Astrocyte (in vitro differentiated cells and primary cell): ENCODE measurements around the gene TAGLN2. TPM values are rescaled to one million over a fixed set of nuclear protein-coding genes. Genes with fewer than 3 reads are reported as not detected.

Experiments
- DNase-seq: peaks from one replicate; pipeline ENCODE4 v3.0.0-alpha.2; 2010; ENCODE audit warnings: low read depth
- FAIRE-seq: peaks from 2 replicates; lab custom pipeline; 2011; peaks lifted over from hg19 to GRCh38; lab: Jason Lieb, UNC
- H2AFZ ChIP-seq: 2 replicates; pipeline ENCODE4 v1.6.0; 2012; ENCODE audit warnings: low read depth, low read length, inconsistent platforms
- H3K27ac ChIP-seq: 2 replicates; pipeline ENCODE4 v1.5.1; 2011; ENCODE audit warnings: low read depth, low read length, inconsistent platforms
- H3K27me3 ChIP-seq: 2 replicates; pipeline ENCODE4 v1.6.0; 2011; ENCODE audit warnings: low read length, inconsistent platforms; ENCODE audit not compliant: insufficient read depth
- H3K36me3 ChIP-seq: 2 replicates; pipeline ENCODE4 v1.5.1; 2011; ENCODE audit warnings: low read length, inconsistent platforms; ENCODE audit not compliant: insufficient read depth
- H3K4me1 ChIP-seq: 2 replicates; pipeline ENCODE4 v1.5.1; 2011; ENCODE audit warnings: low read length, inconsistent platforms; ENCODE audit not compliant: insufficient read depth
- H3K4me2 ChIP-seq: 2 replicates; pipeline ENCODE4 v1.6.0; 2012; ENCODE audit warnings: low read length, inconsistent platforms
- H3K4me3 ChIP-seq: 2 replicates; pipeline ENCODE4 v1.5.1; 2011; ENCODE audit warnings: low read depth, mild to moderate bottlenecking, low read length, inconsistent platforms; ENCODE audit not compliant: insufficient read depth
- H3K79me2 ChIP-seq: 2 replicates; pipeline ENCODE4 v1.6.0; 2012; ENCODE audit warnings: mild to moderate bottlenecking, low read length, inconsistent platforms; ENCODE audit not compliant: insufficient read depth
- H3K9ac ChIP-seq: 2 replicates; pipeline ENCODE4 v1.6.0; 2012; ENCODE audit warnings: mild to moderate bottlenecking, low read length, inconsistent platforms
- H3K9me3 ChIP-seq: 2 replicates; pipeline ENCODE4 v1.5.1; 2012; ENCODE audit warnings: low read depth, mild to moderate bottlenecking, low read length, inconsistent platforms; ENCODE audit not compliant: insufficient read depth
- H4K20me1 ChIP-seq: 2 replicates; pipeline ENCODE4 v1.6.0; 2012; ENCODE audit warnings: low read length, inconsistent platforms; ENCODE audit not compliant: insufficient read depth
- H3K27ac Mint-ChIP-seq: one replicate; pipeline ENCODE4 v1.8.0; 2021; ENCODE audit warnings: mild to moderate bottlenecking, mixed read lengths; ENCODE audit not compliant: unreplicated experiment
- H3K27me3 Mint-ChIP-seq: one replicate; pipeline ENCODE4 v1.8.0; 2021; ENCODE audit warnings: low read depth, mixed read lengths; ENCODE audit not compliant: unreplicated experiment
- H3K36me3 Mint-ChIP-seq: one replicate; pipeline ENCODE4 v1.8.0; 2021; ENCODE audit warnings: low read depth, mixed read lengths; ENCODE audit not compliant: unreplicated experiment
- H3K4me1 Mint-ChIP-seq: one replicate; pipeline ENCODE4 v1.8.0; 2021; ENCODE audit warnings: low read depth, mixed read lengths; ENCODE audit not compliant: unreplicated experiment
- H3K4me3 Mint-ChIP-seq: one replicate; pipeline ENCODE4 v1.8.0; 2021; ENCODE audit warnings: mild to moderate bottlenecking, moderate library complexity, mixed read lengths; ENCODE audit not compliant: unreplicated experiment
- H3K9me3 Mint-ChIP-seq: one replicate; pipeline ENCODE4 v1.8.0; 2021; ENCODE audit warnings: mild to moderate bottlenecking, mixed read lengths; ENCODE audit not compliant: unreplicated experiment
- EZH2 ChIP-seq: IDR thresholded peaks from 2 replicates; pipeline ENCODE4 v1.6.1; 2012; ENCODE audit warnings: mild to moderate bottlenecking, low read length, inconsistent platforms; ENCODE audit not compliant: insufficient read depth
- total RNA-seq: library from RNA; stranded (reverse); gene quantifications from 2 replicates; pipeline ENCODE4 v1.2.1, GENCODE V29; 2021
- TF ChIP-seq, protein P1 (sequence below): IDR thresholded peaks from 2 replicates; pipeline ENCODE4 v1.5.1; 2011; ENCODE audit warnings: low read depth, mild to moderate bottlenecking, inconsistent platforms, low read length, moderate library complexity; ENCODE audit not compliant: insufficient read depth

Gene TAGLN2
- total RNA-seq, 1 donor from 2014 or later, result 688 TPM

- Histone ChIP-seq H2AFZ (no peak overlapping the region), H3K27ac (peak overlapping the region; percentile 81), H3K9me3 (no peaks in the 10 kb centered on the region), H3K4me3 (no peak overlapping the region), H3K27me3 (no peaks in the 10 kb centered on the region), H3K4me2 (peak overlapping the region; percentile 74), H4K20me1 (peaks cover 2% of the 10 kb centered on the region), H3K79me2 (no peaks in the 10 kb centered on the region), H3K9ac (peak overlapping the region; percentile 59), H3K36me3 (peaks cover 2% of the 10 kb centered on the region), H3K4me1 (peaks cover 51% of the 10 kb centered on the region)
- no peak overlapping the region for H3K4me3 Mint-ChIP-seq
- no peak for FAIRE-seq
- TF ChIP-seq EZH2, result no peak
- TF ChIP-seq, protein P1, sequence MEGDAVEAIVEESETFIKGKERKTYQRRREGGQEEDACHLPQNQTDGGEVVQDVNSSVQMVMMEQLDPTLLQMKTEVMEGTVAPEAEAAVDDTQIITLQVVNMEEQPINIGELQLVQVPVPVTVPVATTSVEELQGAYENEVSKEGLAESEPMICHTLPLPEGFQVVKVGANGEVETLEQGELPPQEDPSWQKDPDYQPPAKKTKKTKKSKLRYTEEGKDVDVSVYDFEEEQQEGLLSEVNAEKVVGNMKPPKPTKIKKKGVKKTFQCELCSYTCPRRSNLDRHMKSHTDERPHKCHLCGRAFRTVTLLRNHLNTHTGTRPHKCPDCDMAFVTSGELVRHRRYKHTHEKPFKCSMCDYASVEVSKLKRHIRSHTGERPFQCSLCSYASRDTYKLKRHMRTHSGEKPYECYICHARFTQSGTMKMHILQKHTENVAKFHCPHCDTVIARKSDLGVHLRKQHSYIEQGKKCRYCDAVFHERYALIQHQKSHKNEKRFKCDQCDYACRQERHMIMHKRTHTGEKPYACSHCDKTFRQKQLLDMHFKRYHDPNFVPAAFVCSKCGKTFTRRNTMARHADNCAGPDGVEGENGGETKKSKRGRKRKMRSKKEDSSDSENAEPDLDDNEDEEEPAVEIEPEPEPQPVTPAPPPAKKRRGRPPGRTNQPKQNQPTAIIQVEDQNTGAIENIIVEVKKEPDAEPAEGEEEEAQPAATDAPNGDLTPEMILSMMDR, result no peak
- DNase-seq, result no peak
- H3K27ac Mint-ChIP-seq, result peak overlapping the region; percentile 99
- peaks cover 70% of the 10 kb centered on the region for H3K4me1 Mint-ChIP-seq
- H3K9me3 Mint-ChIP-seq, result no peaks in the 10 kb centered on the region
- peaks cover 2% of the 10 kb centered on the region for H3K36me3 Mint-ChIP-seq
- H3K27me3 Mint-ChIP-seq, result no peaks in the 10 kb centered on the region
Measured at GRCh38 chr1:159911326-159912070, 13.8 kb downstream of the TAGLN2 start.

GRCh38 chr1:159908031-159908940 lies 17.0 kb downstream of the TAGLN2 start:
- FAIRE-seq (no peak), DNase-seq (no peak)
- Mint-ChIP-seq H3K4me3 (no peak overlapping the region), H3K9me3 (peaks cover 7% of the 10 kb centered on the region), H3K27me3 (no peaks in the 10 kb centered on the region), H3K27ac (no peak overlapping the region), H3K4me1 (peaks cover 40% of the 10 kb centered on the region), H3K36me3 (no peaks in the 10 kb centered on the region)
- Histone ChIP-seq H3K4me3 (no peak overlapping the region), H3K4me2 (no peak overlapping the region), H3K27me3 (no peaks in the 10 kb centered on the region), H3K79me2 (no peaks in the 10 kb centered on the region), H3K36me3 (no peaks in the 10 kb centered on the region), H3K9ac (no peak overlapping the region), H3K4me1 (peaks cover 39% of the 10 kb centered on the region), H2AFZ (no peak overlapping the region), H3K9me3 (no peaks in the 10 kb centered on the region), H3K27ac (no peak overlapping the region), H4K20me1 (no peaks in the 10 kb centered on the region)
- TF ChIP-seq, protein P1, result no peak
- no peak for TF ChIP-seq EZH2
